GM12878 (cell line): Measurements from ENCODE around the gene RRP12.

Source experiments
- CBX3 ChIP-seq: fragments of 200-600 bp; sonication (generic); IDR thresholded peaks from 2 replicates; pipeline ENCODE4 v1.6.1; 2016; ENCODE audit warnings: low read depth, borderline replicate concordance
- REST ChIP-seq: IDR thresholded peaks from 2 replicates; pipeline ENCODE4 v1.6.1; 2012; ENCODE audit warnings: mild to moderate bottlenecking, low read depth, low read length

DNA sequence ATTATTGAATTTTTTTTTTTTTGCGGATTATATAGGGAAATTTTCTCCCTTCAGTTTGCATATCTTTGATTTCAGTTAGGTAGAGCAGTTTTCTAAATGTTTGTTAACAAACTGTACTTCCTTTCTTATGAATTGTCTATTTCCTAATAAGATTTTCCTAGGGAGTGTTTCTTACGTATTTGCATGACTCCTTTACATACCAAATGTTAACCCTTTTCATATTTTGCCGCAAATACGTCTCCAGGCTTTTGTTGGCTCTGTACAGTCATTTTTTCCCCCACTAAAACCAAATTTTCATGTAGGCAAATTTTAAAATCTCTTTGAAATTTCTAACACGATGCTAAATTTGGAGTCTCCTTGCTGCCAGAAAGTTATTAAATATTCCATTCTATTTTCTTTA lies 64.7 kb downstream of the RRP12 start:
- TF ChIP-seq CBX3 (no peak), REST (no peak)
